ENCODE results near the gene ABCB4. TPM values are rescaled to one million over a fixed set of nuclear protein-coding genes. Genes with fewer than 3 reads are reported as not detected.
"Not testable (repeated sequence)": the region's sequence is repeated elsewhere in the genome, so short reads cannot be mapped to it uniquely, and the experiment has no call there.

The ABCB4 gene
- total RNA-seq, 4 donors from 2014 or later, result 0.08 to 2.1 (median 0.76) TPM

DNA sequence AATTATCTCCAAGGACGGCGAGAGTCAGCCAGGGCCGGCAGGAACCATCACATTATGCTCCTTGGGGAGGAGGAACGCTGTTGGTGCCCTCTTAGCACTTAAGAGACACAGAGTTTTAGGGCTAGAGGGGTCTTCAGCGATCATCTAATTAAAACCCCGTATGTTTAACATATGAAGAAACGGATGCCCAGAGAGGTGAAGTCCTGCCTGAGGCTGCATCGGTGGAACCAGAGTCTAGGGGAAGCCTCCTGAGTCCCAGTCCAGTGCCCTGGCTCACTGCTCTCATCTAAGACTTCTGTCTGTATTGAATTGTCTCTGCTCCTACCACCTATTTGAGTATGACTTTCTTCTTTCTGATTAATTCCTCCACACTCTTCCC, 688 bp upstream of the ABCB4 start:
- H3K4me3 ChIP-seq (ENCODE audit: low read depth, poor library complexity, severe bottlenecking), result no peak overlapping the region
- TF ChIP-seq, protein P1, sequence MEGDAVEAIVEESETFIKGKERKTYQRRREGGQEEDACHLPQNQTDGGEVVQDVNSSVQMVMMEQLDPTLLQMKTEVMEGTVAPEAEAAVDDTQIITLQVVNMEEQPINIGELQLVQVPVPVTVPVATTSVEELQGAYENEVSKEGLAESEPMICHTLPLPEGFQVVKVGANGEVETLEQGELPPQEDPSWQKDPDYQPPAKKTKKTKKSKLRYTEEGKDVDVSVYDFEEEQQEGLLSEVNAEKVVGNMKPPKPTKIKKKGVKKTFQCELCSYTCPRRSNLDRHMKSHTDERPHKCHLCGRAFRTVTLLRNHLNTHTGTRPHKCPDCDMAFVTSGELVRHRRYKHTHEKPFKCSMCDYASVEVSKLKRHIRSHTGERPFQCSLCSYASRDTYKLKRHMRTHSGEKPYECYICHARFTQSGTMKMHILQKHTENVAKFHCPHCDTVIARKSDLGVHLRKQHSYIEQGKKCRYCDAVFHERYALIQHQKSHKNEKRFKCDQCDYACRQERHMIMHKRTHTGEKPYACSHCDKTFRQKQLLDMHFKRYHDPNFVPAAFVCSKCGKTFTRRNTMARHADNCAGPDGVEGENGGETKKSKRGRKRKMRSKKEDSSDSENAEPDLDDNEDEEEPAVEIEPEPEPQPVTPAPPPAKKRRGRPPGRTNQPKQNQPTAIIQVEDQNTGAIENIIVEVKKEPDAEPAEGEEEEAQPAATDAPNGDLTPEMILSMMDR (IDR thresholded peaks at IDR 0.05), result no peak
- TF ChIP-seq POLR2A (IDR thresholded peaks at IDR 0.05), result no peak
- intact Hi-C loops (cut with DNase I; ENCODE audit: low total_unique reads), result no loop called here
- no peak for DNase-seq (ENCODE audit: low spot score in 2 of 2)
- WGBS, 2 donors, result 62 to 66% methylated on average over 8 of the region's 8 CpGs

DNA sequence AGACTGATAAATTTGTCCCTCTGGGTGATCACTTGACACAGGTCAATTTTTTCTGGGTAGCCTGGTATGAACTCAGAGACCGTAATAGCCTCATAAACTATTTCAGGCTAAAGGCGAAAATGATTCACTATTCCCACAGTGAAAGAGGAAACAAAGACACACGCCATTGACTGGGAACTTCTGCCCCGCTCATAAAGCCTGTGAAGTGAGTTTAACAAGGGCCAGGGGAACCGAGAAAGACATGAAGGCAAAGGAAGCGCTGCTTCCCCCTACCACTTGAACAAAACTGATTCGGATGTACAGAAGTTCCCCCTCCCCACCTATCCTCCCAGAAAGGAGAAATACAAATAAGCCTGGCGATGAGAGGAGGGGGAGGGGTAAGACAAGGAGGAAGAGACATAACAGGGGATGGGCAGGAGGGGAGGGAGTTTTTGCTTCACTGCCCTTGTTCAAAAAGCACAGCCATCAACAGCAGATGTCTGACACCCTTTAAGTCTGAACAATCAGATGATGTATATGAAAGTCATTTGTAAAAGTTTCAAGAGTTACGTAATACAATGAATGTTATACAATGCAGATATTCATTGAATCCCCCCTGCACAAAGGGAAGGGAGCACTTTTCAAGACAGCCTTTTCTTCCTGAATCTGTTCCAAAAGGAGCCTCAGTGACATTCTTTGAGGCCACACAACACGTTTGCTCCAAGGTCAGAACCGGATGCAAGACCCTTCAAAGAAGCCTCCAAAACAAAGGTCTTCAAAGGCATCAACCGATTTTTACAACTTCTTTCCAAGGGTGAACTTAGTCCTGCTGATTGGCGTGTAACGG, 734 bp downstream of the ABCB4 start:
- TF ChIP-seq POLR2A (IDR thresholded peaks at IDR 0.05), result no peak
- TF ChIP-seq, protein P1 (IDR thresholded peaks at IDR 0.05), result no peak
- H3K4me3 ChIP-seq (ENCODE audit: low read depth, poor library complexity, severe bottlenecking), result peak overlapping the region; percentile 22
- WGBS, 2 donors, result 8 to 16% methylated on average over 14 of the region's 14 CpGs
- intact Hi-C loops (cut with DNase I; ENCODE audit: low total_unique reads), result no loop called here
- DNase-seq (ENCODE audit: low spot score in 2 of 2), result no peak

DNA sequence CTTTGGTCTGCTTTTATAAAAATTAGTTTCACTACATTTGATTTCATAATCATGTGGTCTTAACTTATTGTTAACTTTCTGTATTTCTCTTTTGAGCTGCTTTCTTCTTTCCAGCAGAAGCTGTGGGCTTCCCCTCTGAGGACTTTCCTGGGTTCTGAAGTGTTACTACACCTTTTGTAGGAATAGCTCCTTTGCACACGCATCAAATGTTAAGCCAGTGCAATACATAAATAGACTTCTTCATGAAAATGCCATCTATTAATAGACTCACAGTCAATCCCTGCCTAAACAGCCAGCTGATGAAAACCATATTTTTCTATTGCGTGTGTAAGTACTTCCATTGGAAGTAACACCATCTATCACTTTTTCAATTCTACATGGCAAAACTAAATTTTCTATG, 1.5 kb downstream of the ABCB4 start:
- intact Hi-C loops (cut with DNase I; ENCODE audit: low total_unique reads), result no loop called here
- DNase-seq (ENCODE audit: low spot score in 2 of 2), result no peak
- no peak for TF ChIP-seq POLR2A (IDR thresholded peaks at IDR 0.05)
- TF ChIP-seq, protein P1 (IDR thresholded peaks at IDR 0.05), result no peak
- H3K4me3 ChIP-seq (ENCODE audit: low read depth, poor library complexity, severe bottlenecking), result no peak overlapping the region
- WGBS, 2 donors, result 24 to 25% methylated on average over 2 of the region's 2 CpGs

DNA sequence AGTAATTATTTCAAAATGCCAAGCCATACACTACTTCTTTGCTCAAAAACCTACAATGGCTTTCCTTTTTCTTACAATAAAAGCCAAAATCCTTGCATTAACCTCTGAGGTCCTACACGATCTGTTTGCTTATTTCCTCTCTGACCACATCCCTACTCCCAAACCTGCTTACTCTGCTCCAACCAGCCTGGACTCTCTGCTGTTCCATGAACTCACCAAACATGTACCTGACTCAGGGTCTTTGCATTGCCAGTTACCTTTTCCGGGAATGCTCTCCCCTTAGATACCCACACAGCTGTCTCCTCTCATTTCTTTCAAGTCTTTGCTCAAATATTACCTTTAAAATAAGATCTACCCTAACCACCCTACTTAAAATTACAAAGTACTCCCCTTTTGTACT, 2.3 kb downstream of the ABCB4 start:
- TF ChIP-seq, protein P1 (IDR thresholded peaks at IDR 0.05), result no peak
- no peak for TF ChIP-seq POLR2A (IDR thresholded peaks at IDR 0.05)
- WGBS, 2 donors, result 77 to 89% methylated on average over 2 of the region's 2 CpGs
- H3K4me3 ChIP-seq (ENCODE audit: low read depth, poor library complexity, severe bottlenecking), result no peak overlapping the region
- no peak for DNase-seq (ENCODE audit: low spot score in 2 of 2)
- intact Hi-C loops (cut with DNase I; ENCODE audit: low total_unique reads), result no loop called here

- TF ChIP-seq POLR2A (IDR thresholded peaks at IDR 0.05), result no peak
- TF ChIP-seq, protein P1 (IDR thresholded peaks at IDR 0.05), result no peak
These were observed 4.0 kb downstream of the ABCB4 start for GRCh38 chr7:87471473-87471872.

DNA sequence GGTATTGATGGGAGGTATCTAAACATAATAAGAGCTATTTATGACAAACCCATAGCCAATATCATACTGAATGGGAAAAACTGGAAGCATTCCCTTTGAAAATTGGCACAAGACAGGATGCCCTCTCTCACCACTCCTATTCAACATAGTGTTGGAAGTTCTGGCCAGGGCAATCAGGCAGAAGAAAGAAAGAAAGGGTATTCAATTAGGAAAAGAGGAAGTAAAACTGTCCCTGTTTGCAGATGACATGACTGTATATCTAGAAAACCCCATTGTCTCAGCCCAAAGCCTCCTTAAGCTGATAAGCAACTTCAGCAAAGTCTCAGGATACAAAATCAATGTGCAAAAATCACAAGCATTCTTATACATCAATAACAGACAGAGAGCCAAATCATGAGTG, 6.3 kb downstream of the ABCB4 start:
- DNase-seq (ENCODE audit: low spot score in 2 of 2); H3K4me3 ChIP-seq (ENCODE audit: low read depth, poor library complexity, severe bottlenecking); intact Hi-C loops (cut with DNase I; ENCODE audit: low total_unique reads): not testable (repeated sequence)

More at GRCh38 chr7:87471473-87471872, 4.0 kb downstream of the ABCB4 start:
- DNase-seq (ENCODE audit: low spot score in 2 of 2), result no peak
- no peak overlapping the region for H3K4me3 ChIP-seq (ENCODE audit: low read depth, poor library complexity, severe bottlenecking)
- 57 to 59% methylated on average over 2 of the region's 2 CpGs for WGBS, 2 donors
- intact Hi-C loops (cut with DNase I; ENCODE audit: low total_unique reads), result no loop called here

DNA sequence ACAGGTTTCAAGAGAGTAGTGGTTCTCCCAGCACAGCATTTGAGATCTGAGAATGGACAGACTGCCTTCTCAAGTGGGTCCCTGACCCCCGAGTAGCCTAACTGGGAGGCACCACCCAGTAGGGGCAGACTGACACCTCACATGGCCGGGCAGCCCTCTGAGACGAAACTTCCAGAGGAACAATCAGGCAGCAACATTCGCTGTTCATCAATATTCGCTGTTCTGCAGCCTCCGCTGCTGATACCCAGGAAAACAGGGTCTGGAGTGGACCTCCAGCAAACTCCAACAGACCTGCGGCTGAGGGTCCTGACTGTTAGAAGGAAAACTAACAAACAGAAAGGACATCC, 10.0 kb downstream of the ABCB4 start:
- intact Hi-C loops (cut with DNase I; ENCODE audit: low total_unique reads); H3K4me3 ChIP-seq (ENCODE audit: low read depth, poor library complexity, severe bottlenecking); DNase-seq (ENCODE audit: low spot score in 2 of 2): not testable (repeated sequence)
- WGBS, 2 donors, result 83 to 90% methylated on average over 5 to 7 of the region's 7 CpGs

GRCh38 chr7:87464830-87465533, 10.5 kb downstream of the ABCB4 start:
- intact Hi-C loops (cut with DNase I; ENCODE audit: low total_unique reads); H3K4me3 ChIP-seq (ENCODE audit: low read depth, poor library complexity, severe bottlenecking); DNase-seq (ENCODE audit: low spot score in 2 of 2): not testable (repeated sequence)
- 86 to 87% methylated on average over 16 of the region's 16 CpGs for WGBS, 2 donors

Data from lower leg skin (tissue), 4 donors.